HG03457 (cell line): ENCODE data around the gene PRPF39.
A peak's percentile ranks its signal among the peaks of the same experiment; 100 is the strongest.
"Not testable (repeated sequence)": the region's sequence is repeated elsewhere in the genome, so short reads cannot be mapped to it uniquely, and the experiment has no call there.

Source experiments
- ATAC-seq: cut with Tn5 transposase; IDR thresholded peaks from one replicate; pipeline ENCODE4 v1.9.1; 2021; ENCODE audit warnings: moderate number of reproducible peaks; ENCODE audit not compliant: unreplicated experiment

PRPF39 gene

GRCh38 chr14:45135156-45135555, 51.2 kb downstream of the PRPF39 start:
- no peak for ATAC-seq

GRCh38 chr14:45135659-45136395, 51.9 kb downstream of the PRPF39 start, which contains the start of gene FANCM:
Gene FANCM, plus strand, starts transcription at chr14:45135930. Its CDS starts 102 bp downstream, at chr14:45136032.
- ATAC-seq: peak; percentile 42

- no peak for ATAC-seq
Observed at GRCh38 chr14:45136399-45136798, 52.5 kb downstream of the PRPF39 start.

GRCh38 chr14:45140661-45141187, 56.8 kb downstream of the PRPF39 start:
- ATAC-seq: no peak

- ATAC-seq: not testable (repeated sequence)
Observed at GRCh38 chr14:45142083-45142482, 58.2 kb downstream of the PRPF39 start.

- no peak for ATAC-seq
Observed at GRCh38 chr14:45144658-45145057, 60.7 kb downstream of the PRPF39 start.

- no peak for ATAC-seq
Observed at GRCh38 chr14:45145214-45145613, 61.3 kb downstream of the PRPF39 start.

- ATAC-seq: no peak
Observed at GRCh38 chr14:45149602-45150001, 65.7 kb downstream of the PRPF39 start.

- no peak for ATAC-seq
Observed at GRCh38 chr14:45150386-45150890, 66.5 kb downstream of the PRPF39 start.

- ATAC-seq: peak; percentile 76
Observed at GRCh38 chr14:45156067-45156466, 72.2 kb downstream of the PRPF39 start.
